Endothelial cell of umbilical vein (primary cell): ENCODE results near the gene PCED1B.

Experiments
- CTCF ChIP-seq, 2 donors: IDR thresholded peaks; 1 replicate in 1 of 2; 2 replicates in 1 of 2; pipeline ENCODE4 v1.5.1; 2011; ENCODE audit warnings: low read length in 2 of 2, mild to moderate bottlenecking in 2 of 2, moderate library complexity in 2 of 2, control low read depth in 1 of 2, inconsistent platforms in 1 of 2, low read depth in 1 of 2; ENCODE audit not compliant: insufficient read depth in 1 of 2; ENCODE audit errors: extremely low read depth in 1 of 2
- EZH2 ChIP-seq: IDR thresholded peaks from 2 replicates; pipeline ENCODE4 v1.6.1; 2012; ENCODE audit warnings: borderline replicate concordance, low read depth, mild to moderate bottlenecking, moderate library complexity, low read length, inconsistent platforms; ENCODE audit not compliant: severe bottlenecking
- FOS ChIP-seq: IDR thresholded peaks from 2 replicates; pipeline ENCODE4 v1.6.1; 2011; ENCODE audit warnings: mild to moderate bottlenecking, low read length, moderate library complexity, borderline replicate concordance; ENCODE audit not compliant: insufficient read depth
- GATA2 ChIP-seq: IDR thresholded peaks from 2 replicates; pipeline ENCODE4 v1.7.0; 2011; ENCODE audit warnings: low read depth, mild to moderate bottlenecking, moderate library complexity, mixed read lengths, low read length; ENCODE audit not compliant: insufficient read length, insufficient read depth
- JUN ChIP-seq: IDR thresholded peaks from 2 replicates; pipeline ENCODE4 v1.6.1; 2011; ENCODE audit warnings: borderline replicate concordance, low read depth; ENCODE audit not compliant: insufficient read length, insufficient read depth
- MAX ChIP-seq: IDR thresholded peaks from 2 replicates; pipeline ENCODE4 v1.6.1; 2011; ENCODE audit not compliant: insufficient read depth, insufficient read length
- POLR2A ChIP-seq: IDR thresholded peaks from 2 replicates; pipeline ENCODE4 v1.6.1; 2012; ENCODE audit warnings: low read depth, mild to moderate bottlenecking, control low read depth, low read length
- POLR2AphosphoS5 ChIP-seq: IDR thresholded peaks from 2 replicates; pipeline ENCODE4 v1.6.1; 2012; ENCODE audit warnings: low read depth, mild to moderate bottlenecking, control low read depth, low read length, moderate library complexity; ENCODE audit not compliant: insufficient read depth

GRCh38 chr12:47102406-47102805 lies 23.0 kb downstream of the PCED1B start:
- TF ChIP-seq MAX (no peak), POLR2AphosphoS5 (no peak), EZH2 (no peak), POLR2A (no peak), CTCF (IDR thresholded peaks at IDR 0.05; ENCODE audit: extremely low read depth in 1 of 2, insufficient read depth in 1 of 2, low read depth in 1 of 2, low read length in 2 of 2) (no peak), FOS (no peak), GATA2 (no peak), JUN (no peak)
